PC-9 (cell line): ENCODE data around the gene OR9A4. TPM values are rescaled to one million over a fixed set of nuclear protein-coding genes. Genes with fewer than 3 reads are reported as not detected.

Source experiments
- BruUV-seq: library from RNA; stranded (reverse); fragments of 400-500 nt; replicated peaks from 2 replicates; lab custom pipeline; 2021; lab: Mats Ljungman, UMichigan
- CTCF ChIA-PET: fragments of 300-600 bp; sonication (Branson Sonifier 250); formaldehyde crosslinking; loops from one replicate; lab custom pipeline; 2022; ENCODE audit warnings: antibody characterized with exemption; lab: Charles Lee
- POLR2A ChIA-PET: fragments of 300-600 bp; sonication (Branson Sonifier 250); formaldehyde crosslinking; loops from one replicate; lab custom pipeline; 2022; ENCODE audit warnings: antibody characterized with exemption; ENCODE audit not compliant: unreplicated experiment; lab: Charles Lee
- DNase-seq, 2 experiments: peaks; one replicate each; pipeline versions ENCODE4 v3.0.0 to v3.0.0-alpha.2; 2015 to 2022; ENCODE audit warnings: mixed read lengths in 1 of 2
- H2AFZ ChIP-seq: fragments of 200-600 bp; sonication (generic); 2 replicates; pipeline ENCODE4 v1.8.1; 2017; ENCODE audit warnings: antibody characterized with exemption
- H3F3A ChIP-seq: fragments of 200-600 bp; sonication (generic); 2 replicates; pipeline ENCODE4 v1.8.1; 2017; ENCODE audit warnings: antibody characterized with exemption, mild to moderate bottlenecking, low read depth; ENCODE audit not compliant: insufficient read depth
- H3K27ac ChIP-seq: fragments of 200-600 bp; sonication (generic); 2 replicates; pipeline ENCODE4 v1.6.1; 2016; ENCODE audit warnings: mixed run types
- H3K27me3 ChIP-seq: fragments of 200-600 bp; sonication (generic); 2 replicates; pipeline ENCODE4 v1.6.1; 2016; ENCODE audit warnings: low read depth, mixed run types; ENCODE audit not compliant: insufficient read depth
- H3K36me3 ChIP-seq: fragments of 200-600 bp; sonication (generic); 2 replicates; pipeline ENCODE4 v1.6.1; 2016; ENCODE audit warnings: low read depth, mixed run types
- H3K4me1 ChIP-seq: fragments of 200-600 bp; sonication (generic); replicated peaks from 2 replicates; pipeline ENCODE4 v1.6.1; 2016; ENCODE audit warnings: mixed run types; ENCODE audit not compliant: insufficient read depth
- H3K4me2 ChIP-seq: fragments of 200-600 bp; sonication (generic); 2 replicates; pipeline ENCODE4 v1.6.1; 2017; ENCODE audit warnings: mixed run types
- H3K4me3 ChIP-seq: fragments of 200-600 bp; sonication (generic); 2 replicates; pipeline ENCODE4 v1.6.1; 2016; ENCODE audit warnings: mixed run types
- H3K79me2 ChIP-seq: fragments of 200-600 bp; sonication (generic); 2 replicates; pipeline ENCODE4 v1.6.1; 2017; ENCODE audit warnings: low read depth, mixed run types
- H3K9me2 ChIP-seq: fragments of 200-600 bp; sonication (generic); 2 replicates; pipeline ENCODE4 v1.8.1; 2017; ENCODE audit warnings: mild to moderate bottlenecking; ENCODE audit not compliant: insufficient read depth
- H3K9me3 ChIP-seq: fragments of 200-600 bp; sonication (generic); 2 replicates; pipeline ENCODE4 v1.8.1; 2016; ENCODE audit warnings: low read depth; ENCODE audit not compliant: insufficient read depth
- H4K20me1 ChIP-seq: fragments of 200-600 bp; sonication (generic); 2 replicates; pipeline ENCODE4 v1.8.1; 2017; ENCODE audit not compliant: insufficient read depth
- EZH2 ChIP-seq: fragments of 200-600 bp; sonication (generic); IDR thresholded peaks from 2 replicates; pipeline ENCODE4 v1.8.0; 2017; ENCODE audit warnings: antibody characterized with exemption, low read depth
- intact Hi-C: fragments of 100-400 bp; cut with micrococcal nuclease; formaldehyde crosslinking; loops from one replicate; pipeline ENCODE4 v1.10.0; 2022; ENCODE audit not compliant: unreplicated experiment
- total RNA-seq: library from RNA; stranded (reverse); gene quantifications from 2 replicates; pipeline ENCODE4 v1.2.3, GENCODE V29; 2021
- TF ChIP-seq, protein P1 (sequence below): fragments of 200-600 bp; sonication (generic); conservative IDR thresholded peaks from 2 replicates; pipeline ENCODE4 v1.6.1; 2017; ENCODE audit warnings: mixed run types, antibody characterized with exemption, mild to moderate bottlenecking, moderate library complexity

The OR9A4 gene
- total RNA-seq, 1 experiment from 2014 or later: not detected

DNA sequence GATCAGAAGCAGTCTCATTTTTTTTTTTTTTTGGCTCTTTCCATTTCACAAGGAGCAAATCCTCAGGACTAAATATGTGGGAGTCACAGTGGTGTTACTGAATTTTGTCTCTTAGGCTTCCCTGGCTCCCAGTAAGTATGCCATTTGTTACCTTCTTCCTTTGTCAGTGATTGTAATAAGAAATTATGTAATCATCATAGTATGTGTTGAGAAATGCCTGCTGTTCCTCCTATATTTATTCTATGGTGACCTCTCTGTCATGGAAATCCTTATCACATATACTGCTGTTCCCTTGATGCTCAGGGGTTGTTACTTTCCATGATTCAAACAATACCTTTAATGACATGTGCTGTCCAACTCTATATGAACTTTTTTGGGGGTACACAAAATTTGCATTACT is 4.8 kb upstream of the OR9A4 start:
- ChIA-PET CTCF (no interaction called here), POLR2A (no interaction called here)
- Histone ChIP-seq H2AFZ (no peak overlapping the region), H3K27me3 (no peaks in the 10 kb centered on the region), H4K20me1 (no peaks in the 10 kb centered on the region), H3K4me3 (no peak overlapping the region), H3K79me2 (no peaks in the 10 kb centered on the region), H3K4me1 (0 out of 2 replicates have a peak, but pooled peaks cover 3% of the 10 kb centered on the region), H3K9me3 (no peaks in the 10 kb centered on the region), H3K9me2 (no peaks in the 10 kb centered on the region), H3F3A (no peaks in the 10 kb centered on the region), H3K27ac (no peak overlapping the region), H3K36me3 (no peaks in the 10 kb centered on the region), H3K4me2 (no peak overlapping the region)
- no peak for DNase-seq
- no peak for TF ChIP-seq EZH2
- TF ChIP-seq, protein P1, sequence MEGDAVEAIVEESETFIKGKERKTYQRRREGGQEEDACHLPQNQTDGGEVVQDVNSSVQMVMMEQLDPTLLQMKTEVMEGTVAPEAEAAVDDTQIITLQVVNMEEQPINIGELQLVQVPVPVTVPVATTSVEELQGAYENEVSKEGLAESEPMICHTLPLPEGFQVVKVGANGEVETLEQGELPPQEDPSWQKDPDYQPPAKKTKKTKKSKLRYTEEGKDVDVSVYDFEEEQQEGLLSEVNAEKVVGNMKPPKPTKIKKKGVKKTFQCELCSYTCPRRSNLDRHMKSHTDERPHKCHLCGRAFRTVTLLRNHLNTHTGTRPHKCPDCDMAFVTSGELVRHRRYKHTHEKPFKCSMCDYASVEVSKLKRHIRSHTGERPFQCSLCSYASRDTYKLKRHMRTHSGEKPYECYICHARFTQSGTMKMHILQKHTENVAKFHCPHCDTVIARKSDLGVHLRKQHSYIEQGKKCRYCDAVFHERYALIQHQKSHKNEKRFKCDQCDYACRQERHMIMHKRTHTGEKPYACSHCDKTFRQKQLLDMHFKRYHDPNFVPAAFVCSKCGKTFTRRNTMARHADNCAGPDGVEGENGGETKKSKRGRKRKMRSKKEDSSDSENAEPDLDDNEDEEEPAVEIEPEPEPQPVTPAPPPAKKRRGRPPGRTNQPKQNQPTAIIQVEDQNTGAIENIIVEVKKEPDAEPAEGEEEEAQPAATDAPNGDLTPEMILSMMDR: no peak
- intact Hi-C loops: no loop called here
- BruUV-seq: no TSS peak

DNA sequence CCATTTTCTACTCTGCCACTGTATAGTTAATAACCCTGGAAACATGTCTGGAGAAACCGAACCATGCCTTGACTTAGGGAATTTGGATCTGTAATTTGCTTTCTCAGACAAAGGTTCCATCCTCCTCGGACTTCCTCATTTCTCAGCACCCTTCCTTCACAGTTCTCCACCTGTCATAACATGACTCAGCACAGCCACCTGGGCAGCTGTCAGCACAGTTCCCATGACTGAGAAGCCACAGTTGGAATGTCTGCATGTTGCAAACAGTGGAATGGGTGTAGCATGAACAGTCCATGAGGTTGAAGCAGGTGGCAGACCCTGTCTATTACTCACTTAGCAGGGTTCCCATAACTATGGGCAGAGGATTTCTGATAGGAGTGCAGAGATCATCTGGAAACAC is 634 bp upstream of the OR9A4 start:
- Histone ChIP-seq H3K79me2 (no peaks in the 10 kb centered on the region), H3F3A (no peaks in the 10 kb centered on the region), H4K20me1 (no peaks in the 10 kb centered on the region), H3K4me2 (no peak overlapping the region), H2AFZ (no peak overlapping the region), H3K27ac (no peak overlapping the region), H3K4me1 (0 out of 2 replicates have a peak, but pooled peaks cover 3% of the 10 kb centered on the region), H3K9me2 (no peaks in the 10 kb centered on the region), H3K4me3 (no peak overlapping the region), H3K36me3 (no peaks in the 10 kb centered on the region), H3K9me3 (no peaks in the 10 kb centered on the region), H3K27me3 (no peaks in the 10 kb centered on the region)
- ChIA-PET CTCF (no interaction called here), POLR2A (no interaction called here)
- DNase-seq: peak; percentile 52 to 87
- TF ChIP-seq, protein P1: no peak
- no peak for TF ChIP-seq EZH2
- no TSS peak for BruUV-seq
- intact Hi-C loops: no loop called here

DNA sequence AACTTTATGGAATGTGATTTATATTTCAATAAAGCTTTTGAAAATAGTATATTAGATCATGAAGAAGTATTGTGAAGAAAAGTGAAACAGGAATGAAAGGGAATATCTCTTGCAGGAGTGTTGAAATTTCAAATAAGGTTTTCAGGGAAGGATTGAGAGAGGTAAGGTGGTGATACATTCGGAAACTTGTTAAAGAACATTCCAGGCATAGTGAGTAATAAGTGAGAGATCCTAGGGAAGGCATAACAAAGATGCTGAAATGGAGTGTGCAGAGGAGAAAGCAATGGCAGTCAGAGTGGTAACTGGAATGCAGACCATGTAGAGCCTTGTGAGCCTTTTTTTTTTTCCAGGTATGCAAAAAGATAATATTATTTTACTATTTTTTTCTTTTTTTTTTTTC is 4.1 kb downstream of the OR9A4 start:
- no peak overlapping the region for H3K27ac ChIP-seq
- H3K36me3 ChIP-seq: no peaks in the 10 kb centered on the region
- ChIA-PET CTCF (no interaction called here), POLR2A (no interaction called here)
- no TSS peak for BruUV-seq
- H3K9me2 ChIP-seq: no peaks in the 10 kb centered on the region
- intact Hi-C loops: no loop called here
- no peaks in the 10 kb centered on the region for H3K79me2 ChIP-seq
- H3K4me2 ChIP-seq: no peak overlapping the region
- H3K27me3 ChIP-seq: no peaks in the 10 kb centered on the region
- no peak overlapping the region for H2AFZ ChIP-seq
- H3K9me3 ChIP-seq: no peaks in the 10 kb centered on the region
- DNase-seq: peak in 1 of 2 experiments; percentile 67
- H3K4me1 ChIP-seq: 0 out of 2 replicates have a peak, but pooled peaks cover 2% of the 10 kb centered on the region
- no peaks in the 10 kb centered on the region for H3F3A ChIP-seq
- no peaks in the 10 kb centered on the region for H4K20me1 ChIP-seq
- no peak overlapping the region for H3K4me3 ChIP-seq
- TF ChIP-seq, protein P1: no peak
- no peak for TF ChIP-seq EZH2
